Upper lobe of right lung (tissue), 1 donor: ENCODE measurements around the gene ENOX1. TPM values are rescaled to one million over a fixed set of nuclear protein-coding genes. Genes with fewer than 3 reads are reported as not detected.

Source experiments
- ATAC-seq: fragments of 200-7000 bp; cut with Tn5 transposase; one replicate; pipeline ENCODE4 v1.9.1; 2020; ENCODE audit warnings: mild to moderate bottlenecking, moderate library complexity
- DNase-seq: peaks from one replicate; pipeline ENCODE4 v3.0.0-alpha.2; 2020
- H3K27ac ChIP-seq: fragments of 200-600 bp; one replicate; pipeline ENCODE4 v1.8.0; 2022
- H3K27me3 ChIP-seq: fragments of 200-600 bp; one replicate; pipeline ENCODE4 v1.8.0; 2022; ENCODE audit warnings: mild to moderate bottlenecking
- H3K36me3 ChIP-seq: fragments of 200-600 bp; one replicate; pipeline ENCODE4 v1.8.0; 2022
- H3K4me1 ChIP-seq: fragments of 200-600 bp; one replicate; pipeline ENCODE4 v1.8.0; 2022
- H3K4me3 ChIP-seq: fragments of 200-600 bp; one replicate; pipeline ENCODE4 v1.8.0; 2022; ENCODE audit warnings: mild to moderate bottlenecking
- H3K9me3 ChIP-seq: fragments of 200-600 bp; one replicate; pipeline ENCODE4 v1.8.0; 2022
- intact Hi-C: fragments of 100-400 bp; cut with DNase I; formaldehyde crosslinking; loops from one replicate; pipeline ENCODE4 v1.11.0; 2022
- total RNA-seq: library from RNA; stranded (reverse); fragmentation: NEBNext Ultra II Directional; extraction: Animal tissue kit (Norgen Biotek cat#: 25700); gene quantifications from one replicate; pipeline ENCODE4 v1.2.1, GENCODE V29; 2021
- TF ChIP-seq, protein P1 (sequence below): fragments of 200-600 bp; IDR thresholded peaks from one replicate; pipeline ENCODE4 v1.8.0; 2022; ENCODE audit warnings: antibody characterized with exemption
- donor health status: DM: no; HTN: yes; CAD: no; lungs with severe emphysema.

The ENOX1 gene
- total RNA-seq, 1 donor from 2014 or later, result 0.69 TPM

GRCh38 chr13:43307921-43308433, 478.8 kb downstream of the ENOX1 start:
- no peaks in the 10 kb centered on the region for H3K36me3 ChIP-seq
- DNase-seq (peak; percentile 87), ATAC-seq (peak; percentile 92)
- peaks cover 8% of the 10 kb centered on the region for H3K4me1 ChIP-seq
- intact Hi-C loops, result no loop called here
- H3K27ac ChIP-seq, result no peak overlapping the region
- no peaks in the 10 kb centered on the region for H3K9me3 ChIP-seq
- TF ChIP-seq, protein P1, sequence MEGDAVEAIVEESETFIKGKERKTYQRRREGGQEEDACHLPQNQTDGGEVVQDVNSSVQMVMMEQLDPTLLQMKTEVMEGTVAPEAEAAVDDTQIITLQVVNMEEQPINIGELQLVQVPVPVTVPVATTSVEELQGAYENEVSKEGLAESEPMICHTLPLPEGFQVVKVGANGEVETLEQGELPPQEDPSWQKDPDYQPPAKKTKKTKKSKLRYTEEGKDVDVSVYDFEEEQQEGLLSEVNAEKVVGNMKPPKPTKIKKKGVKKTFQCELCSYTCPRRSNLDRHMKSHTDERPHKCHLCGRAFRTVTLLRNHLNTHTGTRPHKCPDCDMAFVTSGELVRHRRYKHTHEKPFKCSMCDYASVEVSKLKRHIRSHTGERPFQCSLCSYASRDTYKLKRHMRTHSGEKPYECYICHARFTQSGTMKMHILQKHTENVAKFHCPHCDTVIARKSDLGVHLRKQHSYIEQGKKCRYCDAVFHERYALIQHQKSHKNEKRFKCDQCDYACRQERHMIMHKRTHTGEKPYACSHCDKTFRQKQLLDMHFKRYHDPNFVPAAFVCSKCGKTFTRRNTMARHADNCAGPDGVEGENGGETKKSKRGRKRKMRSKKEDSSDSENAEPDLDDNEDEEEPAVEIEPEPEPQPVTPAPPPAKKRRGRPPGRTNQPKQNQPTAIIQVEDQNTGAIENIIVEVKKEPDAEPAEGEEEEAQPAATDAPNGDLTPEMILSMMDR, result no peak
- no peak overlapping the region for H3K4me3 ChIP-seq
- no peaks in the 10 kb centered on the region for H3K27me3 ChIP-seq

- TF ChIP-seq, protein P1, result no peak
Observed at GRCh38 chr13:43307221-43307920, 479.4 kb downstream of the ENOX1 start.

GRCh38 chr13:43306372-43306771, 480.4 kb downstream of the ENOX1 start:
- TF ChIP-seq, protein P1, result no peak
- intact Hi-C loops, result no loop called here
- ATAC-seq (no peak), DNase-seq (no peak)
- Histone ChIP-seq H3K4me3 (no peak overlapping the region), H3K36me3 (no peaks in the 10 kb centered on the region), H3K27me3 (no peaks in the 10 kb centered on the region), H3K9me3 (no peaks in the 10 kb centered on the region), H3K4me1 (peaks cover 8% of the 10 kb centered on the region), H3K27ac (no peak overlapping the region)

More at GRCh38 chr13:43307221-43307920, 479.4 kb downstream of the ENOX1 start:
- H3K9me3 ChIP-seq, result no peaks in the 10 kb centered on the region
- intact Hi-C loops, result no loop called here
- no peak for DNase-seq
- H3K36me3 ChIP-seq, result no peaks in the 10 kb centered on the region
- no peaks in the 10 kb centered on the region for H3K27me3 ChIP-seq
- no peak overlapping the region for H3K27ac ChIP-seq
- no peak for ATAC-seq
- H3K4me1 ChIP-seq, result peaks cover 8% of the 10 kb centered on the region
- no peak overlapping the region for H3K4me3 ChIP-seq

DNA sequence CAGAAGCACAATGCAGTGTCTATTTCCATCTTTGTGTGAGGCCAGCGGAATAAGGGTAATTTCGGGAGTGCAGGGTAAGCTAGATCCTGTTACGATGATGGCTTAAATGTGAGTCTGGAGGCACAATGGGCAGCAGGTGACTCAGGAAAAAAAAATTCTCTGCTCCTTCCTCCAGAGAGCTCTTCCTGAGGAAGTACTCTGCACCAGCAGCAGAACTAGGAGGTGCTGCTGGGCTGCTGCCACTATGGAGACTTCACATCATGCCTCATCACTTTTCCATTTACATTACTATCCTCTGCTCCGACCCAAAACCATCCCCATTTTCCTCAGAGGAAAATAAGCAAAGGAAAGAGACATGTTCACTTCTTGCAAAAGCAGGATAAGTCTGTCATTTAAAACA, 481.4 kb downstream of the ENOX1 start:
- Histone ChIP-seq H3K27ac (no peak overlapping the region), H3K4me1 (peaks cover 8% of the 10 kb centered on the region), H3K27me3 (no peaks in the 10 kb centered on the region), H3K9me3 (no peaks in the 10 kb centered on the region), H3K4me3 (no peak overlapping the region), H3K36me3 (no peaks in the 10 kb centered on the region)
- ATAC-seq, result no peak
- intact Hi-C loops, result no loop called here
- TF ChIP-seq, protein P1, result no peak
- no peak for DNase-seq

DNA sequence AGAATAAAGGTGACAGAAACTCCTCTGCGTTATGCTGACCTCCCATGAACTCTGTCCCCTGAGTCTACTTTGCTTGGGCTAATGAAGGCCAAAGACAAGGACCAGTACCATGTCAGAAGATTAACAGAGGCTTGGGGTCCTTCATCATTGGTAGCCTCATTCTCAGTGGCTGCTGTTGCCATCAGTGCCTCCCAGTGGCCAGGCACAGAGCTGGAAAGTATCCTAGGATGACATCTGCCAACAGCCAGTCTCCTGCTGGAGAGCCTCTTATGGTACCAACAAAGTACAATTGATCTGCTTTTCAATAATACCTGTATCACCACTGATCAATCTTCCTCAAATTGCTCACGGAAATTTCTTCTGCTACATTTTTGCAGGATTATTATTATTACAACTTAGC, 481.8 kb downstream of the ENOX1 start:
- no peaks in the 10 kb centered on the region for H3K27me3 ChIP-seq
- ATAC-seq (no peak), DNase-seq (no peak)
- TF ChIP-seq, protein P1, result no peak
- no peak overlapping the region for H3K4me3 ChIP-seq
- intact Hi-C loops, result no loop called here
- no peaks in the 10 kb centered on the region for H3K9me3 ChIP-seq
- peaks cover 8% of the 10 kb centered on the region for H3K4me1 ChIP-seq
- H3K36me3 ChIP-seq, result no peaks in the 10 kb centered on the region
- H3K27ac ChIP-seq, result no peak overlapping the region
